ENCODE measurements around the gene MATR3. TPM values are rescaled to one million over a fixed set of nuclear protein-coding genes. Genes with fewer than 3 reads are reported as not detected.

Gene MATR3
- total RNA-seq, 1 experiment from 2014 or later: 139 TPM

GRCh38 chr5:139273322-139273571 lies 20.3 kb upstream of the MATR3 start:
- H3K9me3 ChIP-seq (ENCODE audit: low read length): no peaks in the 10 kb centered on the region
- peak overlapping the region; percentile 100; the same call in 1 of the 2 replicates for H3K9ac ChIP-seq (ENCODE audit: low read length)
- CTCF ChIA-PET: no interaction called here

GRCh38 chr5:139273572-139274289 lies 19.8 kb upstream of the MATR3 start:
- POLR2A ChIA-PET (ENCODE audit: unreplicated experiment): interaction anchor here (0.7 kb wide), 1 partner anchor 21 kb away, joined by 3 read pairs; no protein-coding TSS in a partner anchor
- H3K9ac ChIP-seq (ENCODE audit: low read length): peak overlapping the region; percentile 100
- intact Hi-C loops (cut with micrococcal nuclease): no loop called here
- H3K4me1 ChIP-seq (ENCODE audit: insufficient read depth, low read length): peaks cover 52% of the 10 kb centered on the region
- H3F3A ChIP-seq (ENCODE audit: low read length, unreplicated experiment): no peaks in the 10 kb centered on the region
- H3K36me3 ChIP-seq (ENCODE audit: low read depth, low read length): peaks cover 28% of the 10 kb centered on the region; the same call in 1 of the 2 replicates
- peak overlapping the region; percentile 100 for H3K4me2 ChIP-seq (ENCODE audit: low read length)
- H3K9me2 ChIP-seq (replicated peaks; ENCODE audit: low read length): no peaks in the 10 kb centered on the region
- DNase-seq (peak; percentile 90), ATAC-seq (peak; percentile 76)
- TF ChIP-seq CTCF (conservative IDR thresholded peaks at IDR 0.05; ENCODE audit: low read depth, low read length): no peak
- TF ChIP-seq EZH2phosphoT487 (IDR thresholded peaks at IDR 0.05; ENCODE audit: borderline replicate concordance, low read length): no peak
- no peak for TF ChIP-seq EZH2 (IDR thresholded peaks at IDR 0.05; ENCODE audit: low read length, unreplicated experiment)
- H3K4me3 ChIP-seq (ENCODE audit: low read length): peak overlapping the region; percentile 100
- H3K79me2 ChIP-seq (ENCODE audit: low read length): peaks cover 52% of the 10 kb centered on the region
- CTCF ChIA-PET: no interaction called here
- TSS peak; percentile 77 for BruUV-seq (replicated peaks)
- H3K27ac ChIP-seq (ENCODE audit: low read length): peak overlapping the region; percentile 87
- H2AFZ ChIP-seq (ENCODE audit: low read length): peak overlapping the region; percentile 77
- H3K27me3 ChIP-seq (ENCODE audit: low read length): no peaks in the 10 kb centered on the region
- peaks cover 28% of the 10 kb centered on the region for H4K20me1 ChIP-seq (ENCODE audit: low read length)
- H3K9me3 ChIP-seq (ENCODE audit: low read length): no peaks in the 10 kb centered on the region

More at GRCh38 chr5:139273322-139273571, 20.3 kb upstream of the MATR3 start:
- H3K4me1 ChIP-seq (ENCODE audit: insufficient read depth, low read length): peaks cover 47% of the 10 kb centered on the region
- no TSS peak for BruUV-seq (replicated peaks)
- H3K9me2 ChIP-seq (replicated peaks; ENCODE audit: low read length): no peaks in the 10 kb centered on the region
- peak overlapping the region; percentile 100 for H3K4me2 ChIP-seq (ENCODE audit: low read length)
- H3F3A ChIP-seq (ENCODE audit: low read length, unreplicated experiment): no peaks in the 10 kb centered on the region
- no peak for DNase-seq
- no peaks in the 10 kb centered on the region for H3K27me3 ChIP-seq (ENCODE audit: low read length)
- peaks cover 23% of the 10 kb centered on the region for H4K20me1 ChIP-seq (ENCODE audit: low read length)
- no peak overlapping the region for H3K27ac ChIP-seq (ENCODE audit: low read length)
- ATAC-seq: peak; percentile 26
- POLR2A ChIA-PET (ENCODE audit: unreplicated experiment): no interaction called here
- TF ChIP-seq CTCF (conservative IDR thresholded peaks at IDR 0.05; ENCODE audit: low read depth, low read length) (no peak), EZH2phosphoT487 (IDR thresholded peaks at IDR 0.05; ENCODE audit: borderline replicate concordance, low read length) (no peak), EZH2 (IDR thresholded peaks at IDR 0.05; ENCODE audit: low read length, unreplicated experiment) (no peak)
- intact Hi-C loops (cut with micrococcal nuclease): no loop called here
- peaks cover 23% of the 10 kb centered on the region; the same call in 1 of the 2 replicates for H3K36me3 ChIP-seq (ENCODE audit: low read depth, low read length)
- peak overlapping the region; percentile 77 for H2AFZ ChIP-seq (ENCODE audit: low read length)
- peak overlapping the region; percentile 100 for H3K4me3 ChIP-seq (ENCODE audit: low read length)
- H3K79me2 ChIP-seq (ENCODE audit: low read length): peaks cover 47% of the 10 kb centered on the region

GRCh38 chr5:139275536-139275935 lies 18.0 kb upstream of the MATR3 start:
- Histone ChIP-seq H3K9me3 (ENCODE audit: low read length) (no peaks in the 10 kb centered on the region), H3K36me3 (ENCODE audit: low read depth, low read length) (peaks cover 40% of the 10 kb centered on the region), H3K27ac (ENCODE audit: low read length) (peak overlapping the region; percentile 66), H3K9ac (ENCODE audit: low read length) (peak overlapping the region; percentile 100), H3K27me3 (ENCODE audit: low read length) (no peaks in the 10 kb centered on the region), H2AFZ (ENCODE audit: low read length) (no peak overlapping the region), H3K9me2 (replicated peaks; ENCODE audit: low read length) (no peaks in the 10 kb centered on the region), H3K4me1 (ENCODE audit: insufficient read depth, low read length) (peaks cover 63% of the 10 kb centered on the region), H4K20me1 (ENCODE audit: low read length) (peaks cover 39% of the 10 kb centered on the region), H3K79me2 (ENCODE audit: low read length) (peaks cover 65% of the 10 kb centered on the region), H3K4me2 (ENCODE audit: low read length) (peak overlapping the region; percentile 100), H3F3A (ENCODE audit: low read length, unreplicated experiment) (peaks cover under 1% of the 10 kb centered on the region), H3K4me3 (ENCODE audit: low read length) (peak overlapping the region; percentile 100)
- intact Hi-C loops (cut with micrococcal nuclease): no loop called here
- DNase-seq: no peak
- no peak for TF ChIP-seq EZH2phosphoT487 (IDR thresholded peaks at IDR 0.05; ENCODE audit: borderline replicate concordance, low read length)
- TF ChIP-seq EZH2 (IDR thresholded peaks at IDR 0.05; ENCODE audit: low read length, unreplicated experiment): no peak
- TF ChIP-seq CTCF (conservative IDR thresholded peaks at IDR 0.05; ENCODE audit: low read depth, low read length): no peak
- CTCF ChIA-PET: interaction anchor here (0.5 kb wide), 1 partner anchor 24 kb away, joined by 6 read pairs; no protein-coding TSS in a partner anchor
- no TSS peak for BruUV-seq (replicated peaks)
- ATAC-seq: no peak; the same call in 1 of the 2 replicates
- POLR2A ChIA-PET (ENCODE audit: unreplicated experiment): interaction anchor here (0.5 to 1.0 kb wide), 2 partner anchors 18 to 34 kb away, joined by 4 read pairs; partner anchors contain the start of gene MATR3

Data from PC-3 (cell line).